ENCODE results near the gene CNOT6L. TPM values are rescaled to one million over a fixed set of nuclear protein-coding genes. Genes with fewer than 3 reads are reported as not detected.

Gene CNOT6L
- total RNA-seq, 1 donor from 2014 or later, result 22.1 TPM

DNA sequence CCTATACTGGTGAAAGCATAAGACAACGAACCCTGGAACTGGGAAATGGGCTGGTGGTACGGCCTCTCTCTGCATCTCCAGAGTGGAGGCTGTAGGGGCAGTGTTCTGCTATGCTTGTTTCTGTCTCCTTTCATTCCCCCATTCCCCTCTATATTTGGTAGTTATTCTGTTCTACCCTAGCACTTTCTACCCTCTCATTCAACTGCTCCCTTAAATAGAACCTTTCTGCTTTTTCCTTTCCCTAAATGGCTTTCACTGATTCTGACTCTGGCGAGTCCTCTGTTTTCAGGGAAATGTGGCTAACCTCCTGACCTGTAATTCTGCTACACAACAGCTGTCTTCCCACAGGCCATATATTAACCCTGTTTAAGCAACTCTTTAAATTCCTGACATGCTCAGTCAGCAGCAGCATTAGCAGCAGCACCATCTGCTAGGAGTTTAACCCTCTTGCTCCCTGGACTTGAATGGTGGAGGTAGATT is 119.4 kb downstream of the CNOT6L start:
- Histone ChIP-seq H3K4me3 (no peak overlapping the region), H3K27ac (no peak overlapping the region), H3K36me3 (no peaks in the 10 kb centered on the region), H3K27me3 (no peaks in the 10 kb centered on the region), H3K9me3 (no peaks in the 10 kb centered on the region), H3K4me1 (no peaks in the 10 kb centered on the region)
- TF ChIP-seq, protein P1, sequence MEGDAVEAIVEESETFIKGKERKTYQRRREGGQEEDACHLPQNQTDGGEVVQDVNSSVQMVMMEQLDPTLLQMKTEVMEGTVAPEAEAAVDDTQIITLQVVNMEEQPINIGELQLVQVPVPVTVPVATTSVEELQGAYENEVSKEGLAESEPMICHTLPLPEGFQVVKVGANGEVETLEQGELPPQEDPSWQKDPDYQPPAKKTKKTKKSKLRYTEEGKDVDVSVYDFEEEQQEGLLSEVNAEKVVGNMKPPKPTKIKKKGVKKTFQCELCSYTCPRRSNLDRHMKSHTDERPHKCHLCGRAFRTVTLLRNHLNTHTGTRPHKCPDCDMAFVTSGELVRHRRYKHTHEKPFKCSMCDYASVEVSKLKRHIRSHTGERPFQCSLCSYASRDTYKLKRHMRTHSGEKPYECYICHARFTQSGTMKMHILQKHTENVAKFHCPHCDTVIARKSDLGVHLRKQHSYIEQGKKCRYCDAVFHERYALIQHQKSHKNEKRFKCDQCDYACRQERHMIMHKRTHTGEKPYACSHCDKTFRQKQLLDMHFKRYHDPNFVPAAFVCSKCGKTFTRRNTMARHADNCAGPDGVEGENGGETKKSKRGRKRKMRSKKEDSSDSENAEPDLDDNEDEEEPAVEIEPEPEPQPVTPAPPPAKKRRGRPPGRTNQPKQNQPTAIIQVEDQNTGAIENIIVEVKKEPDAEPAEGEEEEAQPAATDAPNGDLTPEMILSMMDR (IDR thresholded peaks at IDR 0.05), result no peak
- TF ChIP-seq POLR2AphosphoS5 (IDR thresholded peaks at IDR 0.05; ENCODE audit: insufficient read depth in 1 of 2, low read depth in 1 of 2) (no peak), POLR2A (IDR thresholded peaks at IDR 0.05) (no peak)
- intact Hi-C loops (cut with DNase I), result no loop called here
- no peak for DNase-seq (ENCODE audit: extremely low spot score in 2 of 2)

DNA sequence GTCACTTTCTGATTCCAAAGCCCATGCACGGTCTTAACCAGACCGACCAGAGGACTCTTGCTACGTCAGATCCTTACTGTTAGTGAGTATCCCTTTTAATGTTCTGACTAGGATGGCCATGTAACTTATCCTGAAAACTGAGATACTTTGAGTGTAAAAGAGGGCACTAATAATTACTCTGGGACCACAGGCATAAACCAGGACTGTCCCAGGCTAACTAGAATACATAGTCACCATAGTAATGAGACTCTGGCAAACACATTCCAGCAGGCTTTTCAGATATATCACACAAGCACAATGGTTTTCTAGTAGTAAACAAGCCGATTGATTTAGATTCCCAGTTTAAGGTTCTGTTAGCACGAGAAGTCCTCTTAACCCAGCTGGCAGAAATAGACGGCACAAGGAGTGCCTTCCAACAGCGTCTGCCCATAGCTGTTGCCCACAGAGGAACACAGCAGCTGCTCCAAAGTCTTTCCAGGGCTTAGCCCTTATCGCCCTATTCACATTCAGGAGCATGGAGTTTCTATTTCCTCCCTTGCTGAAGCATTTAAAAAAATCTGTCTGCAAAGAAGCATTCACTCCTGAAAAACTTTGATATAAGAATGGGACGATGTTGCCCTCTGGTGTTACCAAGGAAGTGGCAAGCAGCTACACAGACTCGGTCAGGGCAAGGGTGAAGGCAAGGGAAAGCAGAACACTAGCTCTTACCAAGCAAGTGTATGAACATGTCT is 121.1 kb downstream of the CNOT6L start:
- no peak overlapping the region for H3K27ac ChIP-seq
- H3K9me3 ChIP-seq, result no peaks in the 10 kb centered on the region
- no peaks in the 10 kb centered on the region for H3K36me3 ChIP-seq
- DNase-seq (ENCODE audit: extremely low spot score in 2 of 2), result no peak
- H3K4me3 ChIP-seq, result no peak overlapping the region
- intact Hi-C loops (cut with DNase I), result no loop called here
- H3K27me3 ChIP-seq, result no peaks in the 10 kb centered on the region
- TF ChIP-seq, protein P1 (IDR thresholded peaks at IDR 0.05), result no peak
- no peak for TF ChIP-seq POLR2A (IDR thresholded peaks at IDR 0.05)
- no peak for TF ChIP-seq POLR2AphosphoS5 (IDR thresholded peaks at IDR 0.05; ENCODE audit: insufficient read depth in 1 of 2, low read depth in 1 of 2)
- H3K4me1 ChIP-seq, result no peaks in the 10 kb centered on the region

DNA sequence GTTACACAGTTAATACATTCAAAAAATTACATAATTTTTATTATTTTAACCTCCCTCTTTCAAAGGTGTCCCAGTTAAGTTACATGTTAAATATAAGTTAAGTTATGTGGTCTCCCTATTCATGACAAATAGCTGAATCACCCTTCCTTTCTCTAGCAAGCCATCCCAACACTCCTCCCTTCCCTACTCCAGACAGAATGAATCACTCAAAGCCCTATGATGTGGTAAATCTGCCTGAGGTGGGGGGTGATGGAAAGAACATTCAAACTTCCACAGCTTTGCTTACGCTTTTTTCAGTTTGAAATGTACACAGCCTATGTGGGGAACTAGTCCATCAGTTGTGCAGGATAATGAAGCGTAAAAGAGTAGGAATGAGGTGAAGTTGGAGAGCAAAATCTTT is 123.4 kb downstream of the CNOT6L start:
- H3K27ac ChIP-seq, result no peak overlapping the region
- H3K4me3 ChIP-seq, result no peak overlapping the region
- H3K27me3 ChIP-seq, result no peaks in the 10 kb centered on the region
- intact Hi-C loops (cut with DNase I), result no loop called here
- H3K4me1 ChIP-seq, result no peaks in the 10 kb centered on the region
- no peaks in the 10 kb centered on the region for H3K36me3 ChIP-seq
- H3K9me3 ChIP-seq, result no peaks in the 10 kb centered on the region
- TF ChIP-seq, protein P1 (IDR thresholded peaks at IDR 0.05), result no peak
- TF ChIP-seq POLR2AphosphoS5 (IDR thresholded peaks at IDR 0.05; ENCODE audit: insufficient read depth in 1 of 2, low read depth in 1 of 2) (no peak), POLR2A (IDR thresholded peaks at IDR 0.05) (no peak)
- DNase-seq (ENCODE audit: extremely low spot score in 2 of 2), result no peak

DNA sequence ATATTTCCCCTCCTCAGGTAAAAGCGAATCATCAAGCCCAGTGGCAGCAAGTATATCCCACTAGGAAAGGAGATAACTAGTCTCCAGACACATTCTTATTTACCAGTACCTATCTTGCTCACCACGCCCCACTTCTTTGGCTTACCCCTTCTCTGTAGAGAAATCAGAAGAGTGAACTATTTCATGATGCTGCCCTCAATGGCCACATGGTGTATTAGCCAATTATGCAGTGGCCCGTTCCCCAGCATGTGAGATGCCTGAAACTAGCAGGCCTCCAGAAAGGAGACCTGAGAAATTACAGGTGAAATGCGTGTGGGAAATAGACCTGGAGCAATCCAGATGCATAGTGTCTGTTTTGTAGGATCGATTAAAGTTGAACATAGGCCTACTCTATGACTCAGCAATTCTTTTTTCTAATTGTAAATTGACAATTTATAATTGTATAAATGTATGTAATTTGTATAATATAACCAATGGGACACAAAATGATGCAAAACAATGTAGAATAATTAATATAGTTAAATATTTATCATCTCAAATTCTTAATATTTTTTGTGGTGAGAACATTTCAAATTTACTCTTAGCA is 126.2 kb downstream of the CNOT6L start:
- Histone ChIP-seq H3K9me3 (no peaks in the 10 kb centered on the region), H3K27me3 (no peaks in the 10 kb centered on the region), H3K4me1 (no peaks in the 10 kb centered on the region), H3K36me3 (no peaks in the 10 kb centered on the region), H3K27ac (no peak overlapping the region), H3K4me3 (no peak overlapping the region)
- DNase-seq (ENCODE audit: extremely low spot score in 2 of 2), result no peak
- TF ChIP-seq, protein P1 (IDR thresholded peaks at IDR 0.05), result no peak
- TF ChIP-seq POLR2A (IDR thresholded peaks at IDR 0.05), result no peak
- intact Hi-C loops (cut with DNase I), result no loop called here

DNA sequence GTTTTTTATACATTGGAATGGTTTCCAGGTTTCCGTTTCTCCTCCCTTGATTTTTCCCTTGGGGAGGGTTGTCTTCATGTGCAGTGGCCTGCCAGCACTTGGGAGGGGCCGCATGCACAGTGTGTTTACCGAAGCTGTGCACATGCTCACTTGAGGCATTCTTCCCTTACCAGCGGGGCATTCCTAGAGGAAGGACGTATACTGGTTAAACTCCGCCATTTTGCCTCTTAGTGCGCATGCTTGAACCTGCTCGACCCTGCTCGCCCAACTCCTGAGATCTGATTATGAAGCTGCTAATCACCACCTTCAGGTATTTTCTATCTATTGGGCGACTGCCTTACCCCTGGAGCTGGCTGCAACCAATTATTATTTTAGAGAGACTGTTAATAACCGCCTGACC is 137.4 kb downstream of the CNOT6L start:
- Histone ChIP-seq H3K27me3 (no peaks in the 10 kb centered on the region), H3K27ac (no peak overlapping the region), H3K4me1 (no peaks in the 10 kb centered on the region), H3K4me3 (no peak overlapping the region), H3K9me3 (no peaks in the 10 kb centered on the region), H3K36me3 (no peaks in the 10 kb centered on the region)
- no peak for DNase-seq (ENCODE audit: extremely low spot score in 2 of 2)
- no peak for TF ChIP-seq POLR2AphosphoS5 (IDR thresholded peaks at IDR 0.05; ENCODE audit: insufficient read depth in 1 of 2, low read depth in 1 of 2)
- no peak for TF ChIP-seq POLR2A (IDR thresholded peaks at IDR 0.05)
- TF ChIP-seq, protein P1 (IDR thresholded peaks at IDR 0.05), result no peak
- intact Hi-C loops (cut with DNase I), result no loop called here
